HepG2 (cell line): Measurements from ENCODE around the gene EPHB6. TPM values are rescaled to one million over a fixed set of nuclear protein-coding genes. Genes with fewer than 3 reads are reported as not detected.

Experiments used
- ATAC-seq: fragments of 200-7000 bp; cut with Tn5 transposase; 3 replicates; pipeline ENCODE4 v1.9.1; 2020; ENCODE audit warnings: mild to moderate bottlenecking, moderate library complexity
- BruUV-seq: library from RNA; stranded (reverse); fragments of 400-500 nt; replicated peaks from 2 replicates; lab custom pipeline; 2021; lab: Mats Ljungman, UMichigan
- CTCF ChIA-PET: fragments of 300-600 bp; formaldehyde crosslinking; extraction: SDS; loops from one replicate; lab custom pipeline; 2021; ENCODE audit warnings: low total read pairs, inconsistent platforms, low intra/inter-chr PET ratio; lab: Yijun Ruan, JAX
- POLR2A ChIA-PET: fragments of 350-600 bp; sonication (Branson Sonifier 250); formaldehyde crosslinking; loops from one replicate; lab custom pipeline; 2020; ENCODE audit warnings: antibody characterized with exemption, inconsistent platforms; lab: Yijun Ruan, JAX
- DNase-seq: peaks from one replicate; pipeline ENCODE4 v3.0.0-alpha.2; 2015; ENCODE audit warnings: low spot score
- FAIRE-seq: peaks from 3 replicates; lab custom pipeline; 2011; peaks lifted over from hg19 to GRCh38; lab: Jason Lieb, UNC
- H2AFZ ChIP-seq: one replicate; pipeline ENCODE4 v1.6.1; 2011; ENCODE audit warnings: low read length, inconsistent platforms
- H3K27ac ChIP-seq: fragments of 300-600 bp; 3 replicates; pipeline ENCODE4 v1.8.0; 2011; ENCODE audit warnings: mixed run types, mild to moderate bottlenecking, mixed read lengths, low read length, inconsistent platforms; ENCODE audit not compliant: insufficient read depth; ENCODE audit errors: extremely low read length
- H3K27me3 ChIP-seq, 2 experiments: fragments of 200-600 bp in 1 of 2; 2 replicates in 1 of 2; 3 replicates in 1 of 2; pipeline versions ENCODE4 v1.6.0 to v1.8.0; 2011; ENCODE audit warnings: low read length in 2 of 2, mild to moderate bottlenecking in 2 of 2, moderate library complexity in 2 of 2, inconsistent platforms in 1 of 2; ENCODE audit not compliant: insufficient read depth in 2 of 2, control insufficient read depth in 1 of 2
- H3K36me3 ChIP-seq, 2 experiments: fragments of 200-600 bp in 1 of 2; replicated peaks in 1 of 2; 2 replicates in 1 of 2; 3 replicates in 1 of 2; pipeline versions ENCODE4 v1.5.1 to v1.8.0; 2011; ENCODE audit warnings: low read length in 2 of 2, inconsistent platforms in 1 of 2; ENCODE audit not compliant: insufficient read depth in 2 of 2, control insufficient read depth in 1 of 2
- H3K4me1 ChIP-seq: 2 replicates; pipeline ENCODE4 v1.5.1; 2012; ENCODE audit warnings: low read length, inconsistent platforms; ENCODE audit not compliant: insufficient read depth
- H3K4me2 ChIP-seq: 2 replicates; pipeline ENCODE4 v1.6.0; 2011; ENCODE audit warnings: low read depth, low read length, inconsistent platforms
- H3K4me3 ChIP-seq, 3 experiments: fragments of 200-600 bp in 1 of 3; sonication (generic), shearing (Covaris generic) in 1 of 3; replicated peaks in 1 of 3; 2 replicates each; pipeline ENCODE4 v1.5.1; 2011 to 2016; ENCODE audit warnings: low read length in 3 of 3, inconsistent platforms in 2 of 3, low read depth in 2 of 3, mild to moderate bottlenecking in 2 of 3, control low read depth in 1 of 3, mixed read lengths in 1 of 3; ENCODE audit not compliant: insufficient read depth in 1 of 3
- H3K79me2 ChIP-seq: one replicate; pipeline ENCODE4 v1.6.1; 2011; ENCODE audit warnings: low read length, inconsistent platforms; ENCODE audit not compliant: insufficient read depth
- H3K9ac ChIP-seq: 2 replicates; pipeline ENCODE4 v1.6.0; 2011; ENCODE audit warnings: mild to moderate bottlenecking, low read depth, low read length, inconsistent platforms; ENCODE audit not compliant: insufficient read depth
- H3K9me3 ChIP-seq: 2 replicates; pipeline ENCODE4 v1.5.1; 2012; ENCODE audit warnings: mild to moderate bottlenecking, low read length
- H4K20me1 ChIP-seq: 2 replicates; pipeline ENCODE4 v1.6.0; 2011; ENCODE audit warnings: inconsistent platforms, mild to moderate bottlenecking, low read length, moderate library complexity; ENCODE audit not compliant: insufficient read depth
- CREB3 ChIP-seq: sonication (generic); formaldehyde crosslinking; IDR thresholded peaks from 2 replicates; pipeline ENCODE4 v1.5.0; 2020; ENCODE audit warnings: missing genetic modification reagents
- HOMEZ ChIP-seq: IDR thresholded peaks from 2 replicates; pipeline ENCODE4 v1.6.1; 2016; ENCODE audit warnings: low read depth
- NFE2L2 ChIP-seq: fragments of 150-350 bp; IDR thresholded peaks from 2 replicates; pipeline ENCODE4 v1.6.1; 2014; ENCODE audit warnings: low read length
- PLRG1 ChIP-seq: fragments of 450-650 bp; conservative IDR thresholded peaks from 2 replicates; pipeline ENCODE4 v1.6.1; 2016
- SKI ChIP-seq: fragments of 450-650 bp; IDR thresholded peaks from one replicate; pipeline ENCODE4 v1.6.1; 2018; ENCODE audit warnings: mild to moderate bottlenecking; ENCODE audit not compliant: partially characterized antibody
- SUZ12 ChIP-seq: fragments of 150-350 bp; IDR thresholded peaks from 2 replicates; pipeline ENCODE4 v1.6.1; 2014; ENCODE audit warnings: low read depth, low read length
- TEAD3 ChIP-seq: optimal IDR thresholded peaks from 2 replicates; pipeline ENCODE3; 2016; ENCODE audit warnings: borderline replicate concordance
- ZNF446 ChIP-seq: sonication (generic); formaldehyde crosslinking; IDR thresholded peaks from 2 replicates; pipeline ENCODE4 v1.5.0; 2020; ENCODE audit warnings: mild to moderate bottlenecking, missing genetic modification reagents
- ZNF530 ChIP-seq: sonication (generic); formaldehyde crosslinking; IDR thresholded peaks from 2 replicates; pipeline ENCODE4 v1.5.0; 2020; ENCODE audit warnings: low read depth, mild to moderate bottlenecking, missing genetic modification reagents
- WGBS: methylation state at CpG from one replicate; pipeline ENCODE4 v1.1.6; 2017; ENCODE audit warnings: low lambda C conversion rate; 5-methylcytosine and 5-hydroxymethylcytosine counted together
- in situ Hi-C: cut with HindIII; loops from 2 replicates; pipeline ENCODE4 v1.10.0; 2017; ENCODE audit warnings: low pct_unique_long_range_greater_than_20kb; ENCODE audit not compliant: extremely low pct_ligation_motif_present
- intact Hi-C: fragments of 100-400 bp; cut with micrococcal nuclease; formaldehyde crosslinking; loops from one replicate; pipeline ENCODE4 v1.10.0; 2022; ENCODE audit not compliant: unreplicated experiment
- polyA plus RNA-seq, 8 experiments: library from polyadenylated mRNA; depleted of rRNA in 3 of 8; stranded (reverse) in 7 of 8; unstranded in 1 of 8; fragments of >200 nt; fragmentation: Illumina TruSeq in 4 of 8; extraction: Trizol in 4 of 8; gene quantifications; 2 replicates each; pipeline versions ENCODE4 v1.2.1 to v1.2.3, GENCODE V29; 2011 to 2016; ENCODE audit warnings: low read depth in 4 of 8, missing spikeins in 1 of 8, mixed read lengths in 1 of 8; ENCODE audit not compliant: insufficient read depth in 1 of 8
- total RNA-seq, 5 experiments: library from RNA; depleted of rRNA; stranded (reverse); fragments of >200 nt; fragmentation: Illumina TruSeq; extraction: Trizol; gene quantifications; 2 replicates each; pipeline ENCODE4 v1.2.3, GENCODE V29; 2016; ENCODE audit warnings: low read depth in 1 of 5

Gene EPHB6
- total and polyA plus RNA-seq, 2 of the 13 experiments (the other 11 are each of a cell fraction or from before 2014, with no cell fraction given): not detected

GRCh38 chr7:142898377-142899170 is 43.7 kb downstream of the EPHB6 start:
- H3K27me3 ChIP-seq: no peaks in the 10 kb centered on the region; a peak in 1 of 5 replicates
- H3K4me2 ChIP-seq: no peak overlapping the region
- TF ChIP-seq CREB3 (CRISPR knock-in tag) (no peak), SKI (no peak), PLRG1 (no peak), SUZ12 (no peak), ZNF446 (CRISPR knock-in tag) (no peak), NFE2L2 (no peak), TEAD3 (CRISPR knock-in tag) (no peak), ZNF530 (CRISPR knock-in tag) (no peak), HOMEZ (CRISPR knock-in tag) (no peak)
- no peak overlapping the region for H3K27ac ChIP-seq
- FAIRE-seq (no peak), DNase-seq (no peak), ATAC-seq (no peak)
- POLR2A ChIA-PET: no interaction called here
- CTCF ChIA-PET: no interaction called here
- H3K9me3 ChIP-seq: no peaks in the 10 kb centered on the region
- 1% methylated on average over 3 of the region's 3 CpGs for WGBS
- no peak overlapping the region for H2AFZ ChIP-seq
- H3K9ac ChIP-seq: no peak overlapping the region
- intact Hi-C loops: no loop called here
- H4K20me1 ChIP-seq: no peaks in the 10 kb centered on the region
- H3K79me2 ChIP-seq: no peaks in the 10 kb centered on the region
- no peak overlapping the region for H3K4me3 ChIP-seq
- BruUV-seq: no TSS peak
- H3K4me1 ChIP-seq: no peaks in the 10 kb centered on the region
- in situ Hi-C loops: no loop called here
- H3K36me3 ChIP-seq: no peaks in the 10 kb centered on the region
